Fibroblast of skin of right quadriceps (primary cell): Measurements from ENCODE around the gene LRMDA.
"Not testable (repeated sequence)": the region's sequence is repeated elsewhere in the genome, so short reads cannot be mapped to it uniquely, and the experiment has no call there.

Source experiments
- DNase-seq: peaks from one replicate; pipeline ENCODE4 v3.0.0-alpha.2; 2013

The LRMDA gene

GRCh38 chr10:75508814-75509306, 77.4 kb downstream of the LRMDA start:
- DNase-seq, result no peak

GRCh38 chr10:75509706-75510105, 78.3 kb downstream of the LRMDA start:
- no peak for DNase-seq

- no peak for DNase-seq
These were observed 79.6 kb downstream of the LRMDA start for GRCh38 chr10:75511011-75511410.

DNA sequence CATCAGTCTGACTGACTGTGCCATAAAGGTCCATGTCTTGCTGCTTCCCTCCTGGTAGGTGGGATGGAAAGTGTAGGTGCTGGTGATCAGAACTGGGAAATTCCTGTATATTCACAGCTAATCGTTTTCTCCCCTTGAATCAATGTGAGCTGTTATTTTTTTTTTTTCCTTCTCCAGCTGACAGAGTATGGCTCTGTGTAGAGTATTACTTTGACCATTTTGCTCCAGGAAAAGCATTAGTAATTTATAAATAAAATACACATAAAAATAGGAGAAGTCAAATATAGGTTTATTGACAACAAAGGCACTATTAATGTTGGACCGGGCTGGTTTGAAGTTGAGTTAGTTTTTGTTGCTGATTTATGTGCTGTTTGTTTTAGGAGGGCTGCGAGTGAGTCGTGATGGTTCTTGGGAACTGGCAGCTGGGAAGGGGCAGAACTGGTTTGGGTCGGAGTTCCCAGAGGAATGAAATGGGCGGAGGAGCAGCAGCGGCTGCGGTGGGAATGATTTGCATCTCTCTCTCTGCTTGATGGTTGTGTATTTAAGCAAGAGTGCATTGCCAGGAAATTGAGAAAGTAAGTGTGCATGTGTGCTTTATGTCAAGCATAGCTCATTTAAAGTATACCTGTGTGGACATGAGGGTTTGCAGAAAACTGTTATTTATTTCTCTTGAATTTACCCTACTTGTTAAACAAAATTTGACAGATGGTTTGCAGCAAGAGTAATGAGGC, 80.9 kb downstream of the LRMDA start:
- DNase-seq, result peak; percentile 37

- no peak for DNase-seq
These were observed 82.0 kb downstream of the LRMDA start for GRCh38 chr10:75513292-75513885.

- no peak for DNase-seq
These were observed 83.4 kb downstream of the LRMDA start for GRCh38 chr10:75514830-75515229.

DNA sequence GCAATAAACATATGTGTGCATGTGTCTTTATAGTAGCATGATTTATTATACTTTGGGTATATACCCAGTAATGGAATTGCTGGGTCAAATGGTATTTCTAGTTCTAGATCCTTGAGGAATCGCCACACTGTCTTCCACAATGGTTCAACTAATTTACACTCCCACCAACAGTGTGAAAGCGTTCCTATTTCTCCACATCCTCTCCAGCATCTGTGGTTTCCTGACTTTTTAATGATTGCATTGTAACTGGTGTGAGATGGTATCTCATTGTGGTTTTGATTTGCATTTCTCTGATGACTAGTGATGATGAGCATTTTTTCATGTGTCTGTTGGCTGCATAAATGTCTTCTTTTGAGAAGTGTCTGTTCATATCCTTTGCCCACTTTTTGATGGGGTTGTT, 84.7 kb downstream of the LRMDA start:
- DNase-seq, result not testable (repeated sequence)

DNA sequence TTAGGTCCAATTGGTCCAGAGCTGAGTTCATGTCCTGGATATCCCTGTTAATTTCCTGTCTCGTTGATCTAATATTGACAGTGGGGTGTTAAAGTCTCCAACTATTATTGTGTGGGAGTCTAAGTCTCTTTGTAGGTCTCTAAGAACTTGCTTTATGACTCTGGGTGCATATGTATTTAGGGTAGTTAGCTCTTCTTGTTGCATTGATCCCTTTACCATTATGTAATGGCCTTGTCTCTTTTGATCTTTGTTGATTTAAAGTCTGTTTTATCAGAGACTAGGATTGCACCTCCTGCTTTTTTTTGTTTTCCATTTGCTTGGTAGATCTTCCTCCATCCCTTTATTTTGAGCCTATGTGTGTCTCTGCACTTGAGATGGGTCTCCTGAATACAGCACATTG, 87.8 kb downstream of the LRMDA start:
- not testable (repeated sequence) for DNase-seq

DNA sequence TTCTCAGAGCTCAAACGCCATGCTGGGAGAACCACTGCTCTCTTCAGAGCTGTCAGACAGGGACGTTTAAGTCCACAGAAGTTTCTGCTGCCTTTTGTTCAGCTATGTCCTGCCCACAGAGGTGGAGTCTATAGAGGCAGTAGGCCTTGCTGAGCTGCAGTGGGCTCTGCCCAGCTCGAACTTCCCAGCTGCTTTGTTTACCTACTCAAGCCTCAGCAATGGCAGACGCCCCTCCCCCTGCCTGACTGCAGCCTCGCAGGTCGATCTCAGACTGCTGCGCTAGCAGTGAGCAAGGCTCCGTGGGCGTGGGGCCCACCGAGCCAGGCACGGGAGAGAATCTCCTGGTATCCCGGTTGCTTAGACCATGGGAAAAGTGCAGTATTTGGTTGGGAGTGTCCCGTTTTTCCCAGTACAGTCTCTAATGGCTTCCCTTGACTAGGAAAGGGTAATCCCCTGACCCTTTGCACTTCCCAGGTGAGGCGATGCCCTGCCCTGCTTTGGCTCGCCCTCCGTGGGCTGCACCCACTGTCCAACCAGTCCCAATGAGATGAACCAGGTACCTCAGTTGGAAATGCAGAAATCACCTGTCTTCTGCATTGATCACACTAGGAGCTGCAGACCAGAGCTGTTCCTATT, 89.9 kb downstream of the LRMDA start:
- DNase-seq, result not testable (repeated sequence)

DNA sequence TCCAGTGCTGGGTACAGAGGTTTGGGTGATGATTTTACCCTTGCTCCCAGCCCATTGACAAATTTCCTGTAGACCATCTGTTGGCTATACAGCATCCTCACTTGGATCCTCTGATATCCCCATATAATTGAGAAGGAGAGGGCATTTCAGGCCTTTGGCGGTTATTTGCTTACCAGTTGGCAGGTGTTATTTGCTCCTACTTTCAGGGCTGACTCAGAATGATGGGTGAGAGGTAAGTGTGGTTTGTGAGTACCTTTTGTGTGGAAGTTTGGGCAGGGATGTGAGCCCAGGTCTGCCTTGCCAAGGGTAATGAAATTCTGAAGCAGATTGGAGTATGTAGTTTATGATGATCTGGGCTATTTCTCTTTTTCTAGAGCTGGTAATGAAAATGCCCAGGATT, 93.6 kb downstream of the LRMDA start:
- DNase-seq, result no peak

- DNase-seq, result no peak
These were observed 94.2 kb downstream of the LRMDA start for GRCh38 chr10:75525646-75526045.

GRCh38 chr10:75527542-75527941, 96.1 kb downstream of the LRMDA start:
- DNase-seq, result no peak

DNA sequence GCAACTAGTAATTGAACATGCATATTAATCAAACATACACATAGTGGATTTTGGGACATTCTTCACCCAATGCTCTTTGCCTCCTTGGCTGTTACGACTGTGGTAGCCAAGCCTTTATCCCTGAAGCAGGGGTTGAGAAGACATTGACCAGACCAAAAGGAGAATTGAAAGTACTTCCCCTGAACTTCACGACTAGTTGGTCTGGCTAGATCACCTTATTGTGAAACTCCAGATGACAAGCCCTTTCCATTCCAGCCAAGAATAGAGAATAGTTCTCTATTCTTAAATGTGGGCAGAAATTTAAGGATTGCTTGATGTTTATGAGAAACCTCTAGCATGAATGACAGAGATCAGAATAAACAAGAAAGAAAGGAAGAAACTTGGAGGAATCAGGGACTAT, 97.0 kb downstream of the LRMDA start:
- no peak for DNase-seq

- DNase-seq, result peak; percentile 68
These were observed 98.9 kb downstream of the LRMDA start for GRCh38 chr10:75530299-75530698.

DNA sequence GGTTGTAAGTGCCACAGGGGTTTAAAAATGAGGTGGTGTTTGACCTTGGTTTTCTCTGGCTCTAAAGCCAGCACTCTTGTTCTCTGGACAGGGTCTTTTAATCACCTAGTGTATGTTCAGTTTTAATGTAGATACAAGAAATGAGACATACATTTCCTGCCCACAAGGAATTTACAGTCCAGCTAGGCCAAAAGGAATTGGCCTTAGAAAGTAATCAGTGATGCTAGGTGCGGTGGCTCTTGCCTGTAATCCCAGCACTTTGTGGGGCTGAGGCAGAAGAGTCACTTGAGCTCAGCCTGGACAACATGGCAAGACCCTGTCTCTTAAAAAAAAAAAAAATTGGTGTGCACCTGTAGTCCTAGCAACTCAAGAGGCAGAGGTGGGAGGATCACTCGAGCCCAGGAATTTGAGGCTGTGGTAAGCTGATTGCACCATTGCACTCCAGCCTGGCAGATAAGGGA, 100.2 kb downstream of the LRMDA start:
- DNase-seq, result no peak

GRCh38 chr10:75532253-75532924, 101.0 kb downstream of the LRMDA start:
- peak; percentile 71 for DNase-seq

DNA sequence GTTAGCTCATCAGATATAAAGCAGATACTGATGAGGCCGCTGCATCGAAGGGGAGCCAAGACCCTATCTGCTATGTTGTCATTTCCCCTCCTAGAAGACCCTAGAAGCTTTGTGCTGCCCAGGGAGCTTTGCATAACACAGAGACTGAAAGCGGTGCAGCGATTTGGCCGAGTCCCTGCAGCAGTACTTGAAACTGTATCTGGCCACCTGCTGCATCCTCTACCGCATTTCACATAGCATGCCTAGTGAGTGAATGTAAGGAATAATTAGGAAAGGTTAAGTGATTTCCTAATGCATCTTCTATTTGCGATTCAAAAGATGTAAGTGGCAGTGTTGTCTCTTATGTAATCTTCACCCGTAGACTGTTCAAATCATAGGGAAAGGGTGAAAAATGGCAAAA, 106.7 kb downstream of the LRMDA start:
- DNase-seq, result no peak

DNA sequence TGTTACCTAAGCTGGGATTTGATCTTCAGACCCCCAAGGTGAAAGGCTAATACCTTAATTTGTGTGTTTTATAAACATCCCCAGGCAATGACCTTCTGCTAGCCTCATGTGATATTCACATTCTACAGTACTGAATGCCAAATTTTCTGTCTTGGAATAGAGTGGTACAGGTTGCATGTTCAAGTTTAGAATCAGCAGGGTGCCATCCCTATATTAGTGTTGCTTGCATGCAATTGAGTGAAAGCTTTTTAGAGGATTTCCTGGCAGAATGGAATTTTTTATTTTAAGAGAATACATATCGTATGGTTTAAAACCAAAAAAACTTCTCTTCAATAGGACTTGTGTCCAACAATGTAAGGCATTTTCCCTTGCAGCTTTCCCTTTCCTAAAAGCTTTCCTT, 107.3 kb downstream of the LRMDA start:
- no peak for DNase-seq

GRCh38 chr10:75540357-75540966, 109.0 kb downstream of the LRMDA start:
- no peak for DNase-seq

GRCh38 chr10:75540981-75541380, 109.6 kb downstream of the LRMDA start:
- no peak for DNase-seq

DNA sequence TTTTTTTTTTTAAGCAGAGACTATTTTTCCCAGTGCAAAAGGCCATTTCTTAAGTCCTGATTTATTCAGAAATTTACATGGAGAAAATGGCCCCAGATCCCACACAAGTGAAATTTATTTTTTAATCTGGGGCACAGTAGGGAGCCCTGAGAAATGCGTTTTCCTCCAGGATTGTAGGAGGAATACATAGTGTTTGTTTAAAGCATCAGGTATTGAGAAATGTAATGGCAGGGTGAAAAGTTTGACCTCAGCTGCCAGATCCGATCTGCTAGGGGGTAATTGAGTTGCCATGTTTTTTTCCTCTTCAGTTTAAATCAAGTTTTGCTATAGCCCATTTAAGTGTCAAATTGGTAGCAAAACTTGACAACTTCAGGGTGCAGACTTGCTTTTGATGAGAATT, 110.0 kb downstream of the LRMDA start:
- DNase-seq, result no peak

GRCh38 chr10:75542084-75542483, 110.7 kb downstream of the LRMDA start:
- DNase-seq, result peak; percentile 66

DNA sequence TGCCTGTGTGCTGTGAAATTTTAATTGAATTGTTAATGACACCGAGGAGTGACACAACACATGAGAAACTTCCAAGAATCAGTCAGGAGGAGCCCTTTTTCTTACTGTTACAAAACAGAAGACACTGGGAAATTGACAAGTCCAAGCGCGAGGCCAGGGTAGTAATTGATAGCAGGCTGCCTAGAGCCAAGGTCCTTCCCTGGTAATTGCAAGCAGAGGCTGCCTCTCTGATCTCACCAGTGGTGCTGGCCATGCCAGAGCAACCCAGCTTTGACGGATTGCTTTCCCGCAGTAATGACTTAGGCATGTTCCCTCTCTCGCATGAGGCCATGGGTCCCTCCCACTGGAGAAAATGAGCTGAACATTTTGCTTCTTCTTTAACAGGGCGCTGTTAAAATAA, 111.5 kb downstream of the LRMDA start:
- DNase-seq, result peak; percentile 84
